HepG2 (cell line): Measurements from ENCODE around the gene LAMB2. TPM values are rescaled to one million over a fixed set of nuclear protein-coding genes. Genes with fewer than 3 reads are reported as not detected.

Experiments
- ATAD3A ChIP-seq: sonication (generic); formaldehyde crosslinking; IDR thresholded peaks from 2 replicates; pipeline ENCODE4 v1.4.0; 2020; ENCODE audit warnings: missing genetic modification reagents
- CBX2 ChIP-seq, 2 experiments: fragments of 200-600 bp in 1 of 2; sonication (generic); formaldehyde crosslinking in 1 of 2; IDR thresholded peaks; 2 replicates each; pipeline versions ENCODE4 v1.7.0 to v1.8.1; 2018 to 2022; ENCODE audit warnings: low read depth in 2 of 2, low read length in 1 of 2, mild to moderate bottlenecking in 1 of 2, missing genetic modification reagents in 1 of 2
- ELF1 ChIP-seq: sonication (generic); formaldehyde crosslinking; IDR thresholded peaks from 2 replicates; pipeline ENCODE4 v1.4.0; 2020; ENCODE audit warnings: missing genetic modification reagents
- HNRNPUL1 ChIP-seq: fragments of 200-400 bp; formaldehyde crosslinking; IDR thresholded peaks from 2 replicates; pipeline ENCODE4 v1.6.1; 2017; ENCODE audit warnings: low read depth, mild to moderate bottlenecking, low read length, moderate library complexity
- IKZF4 ChIP-seq: sonication (generic); formaldehyde crosslinking; IDR thresholded peaks from 2 replicates; pipeline ENCODE4 v1.5.1; 2020; ENCODE audit warnings: borderline replicate concordance, mild to moderate bottlenecking, low read depth, missing genetic modification reagents; ENCODE audit errors: not compliant biosample characterization
- KAT2B ChIP-seq: fragments of 150-350 bp; IDR thresholded peaks from 2 replicates; pipeline ENCODE4 v1.6.1; 2014; ENCODE audit warnings: low read depth, low read length, borderline replicate concordance
- KDM3A ChIP-seq: IDR thresholded peaks from 2 replicates; pipeline ENCODE4 v1.6.1; 2018; ENCODE audit warnings: low read depth, missing compliant biosample characterization
- KMT2B ChIP-seq: IDR thresholded peaks from 2 replicates; pipeline ENCODE4 v1.6.1; 2016; ENCODE audit warnings: missing genetic modification reagents, missing compliant biosample characterization
- MXD4 ChIP-seq: IDR thresholded peaks from 2 replicates; pipeline ENCODE4 v1.6.1; 2016; ENCODE audit warnings: mild to moderate bottlenecking, missing biosample characterization, missing genetic modification reagents
- PLRG1 ChIP-seq: fragments of 450-650 bp; conservative IDR thresholded peaks from 2 replicates; pipeline ENCODE4 v1.6.1; 2016
- POLR2AphosphoS2 ChIP-seq: IDR thresholded peaks from 2 replicates; pipeline ENCODE4 v1.6.1; 2011; ENCODE audit warnings: low read depth, low read length, improper control_type of control experiment
- RBM39 ChIP-seq: fragments of 200-400 bp; formaldehyde crosslinking; IDR thresholded peaks from one replicate; pipeline ENCODE4 v1.6.1; 2018; ENCODE audit warnings: antibody characterized with exemption, mild to moderate bottlenecking, low read depth, low read length; ENCODE audit not compliant: poor library complexity, severe bottlenecking
- RXRA ChIP-seq: sonication (generic); formaldehyde crosslinking; IDR thresholded peaks from 2 replicates; pipeline ENCODE4 v1.5.1; 2020; ENCODE audit warnings: missing genetic modification reagents
- SALL2 ChIP-seq: sonication (generic); formaldehyde crosslinking; IDR thresholded peaks from 2 replicates; pipeline ENCODE4 v1.8.1; 2023; ENCODE audit warnings: mild to moderate bottlenecking, missing genetic modification reagents, inconsistent platforms
- TOPORS ChIP-seq: sonication (generic); formaldehyde crosslinking; IDR thresholded peaks from 2 replicates; pipeline ENCODE4 v1.8.0; 2023; ENCODE audit warnings: mild to moderate bottlenecking, missing genetic modification reagents
- ZBTB8A ChIP-seq: sonication (generic); formaldehyde crosslinking; IDR thresholded peaks from 2 replicates; pipeline ENCODE4 v1.4.0; 2020; ENCODE audit warnings: mild to moderate bottlenecking, low read depth, missing genetic modification reagents, borderline replicate concordance
- ZFP62 ChIP-seq: sonication (generic); formaldehyde crosslinking; IDR thresholded peaks from 2 replicates; pipeline ENCODE4 v1.4.0; 2020; ENCODE audit warnings: missing genetic modification reagents
- ZNF101 ChIP-seq: sonication (generic); formaldehyde crosslinking; IDR thresholded peaks from 2 replicates; pipeline ENCODE4 v1.4.0; 2020; ENCODE audit warnings: mild to moderate bottlenecking, low read depth, missing genetic modification reagents, borderline replicate concordance
- ZNF547 ChIP-seq: sonication (generic); formaldehyde crosslinking; IDR thresholded peaks from 2 replicates; pipeline ENCODE4 v1.5.1; 2020; ENCODE audit warnings: mild to moderate bottlenecking, missing genetic modification reagents
- ZNF652 ChIP-seq: IDR thresholded peaks from 2 replicates; pipeline ENCODE4 v1.6.1; 2016; ENCODE audit warnings: low read depth, borderline replicate concordance
- ZNF772 ChIP-seq: sonication (generic); formaldehyde crosslinking; IDR thresholded peaks from 2 replicates; pipeline ENCODE4 v1.5.0; 2020; ENCODE audit warnings: mild to moderate bottlenecking, missing genetic modification reagents
- ZNF776 ChIP-seq: sonication (generic); formaldehyde crosslinking; IDR thresholded peaks from 2 replicates; pipeline ENCODE4 v1.4.0; 2020; ENCODE audit warnings: mild to moderate bottlenecking, missing genetic modification reagents
- polyA plus RNA-seq, 8 experiments: library from polyadenylated mRNA; depleted of rRNA in 3 of 8; stranded (reverse) in 7 of 8; unstranded in 1 of 8; fragments of >200 nt; fragmentation: Illumina TruSeq in 4 of 8; extraction: Trizol in 4 of 8; gene quantifications; 2 replicates each; pipeline versions ENCODE4 v1.2.1 to v1.2.3, GENCODE V29; 2011 to 2016; ENCODE audit warnings: low read depth in 4 of 8, missing spikeins in 1 of 8, mixed read lengths in 1 of 8; ENCODE audit not compliant: insufficient read depth in 1 of 8
- total RNA-seq, 5 experiments: library from RNA; depleted of rRNA; stranded (reverse); fragments of >200 nt; fragmentation: Illumina TruSeq; extraction: Trizol; gene quantifications; 2 replicates each; pipeline ENCODE4 v1.2.3, GENCODE V29; 2016; ENCODE audit warnings: low read depth in 1 of 5
- TF ChIP-seq, protein P1 (sequence below): sonication (generic); formaldehyde crosslinking; IDR thresholded peaks from 2 replicates; pipeline ENCODE4 v1.8.1; 2023; ENCODE audit warnings: missing genetic modification reagents, mild to moderate bottlenecking, borderline replicate concordance
- TF ChIP-seq, protein P2 (sequence below): sonication (generic); formaldehyde crosslinking; IDR thresholded peaks from 2 replicates; pipeline ENCODE4 v1.8.0; 2022; ENCODE audit warnings: missing genetic modification reagents, low read depth, mild to moderate bottlenecking, borderline replicate concordance
- TF ChIP-seq, protein P3 (sequence below): sonication (generic); formaldehyde crosslinking; IDR thresholded peaks from 2 replicates; pipeline ENCODE4 v1.5.1; 2020; ENCODE audit warnings: missing genetic modification reagents, mild to moderate bottlenecking, borderline replicate concordance
- TF ChIP-seq, protein P4 (sequence below): sonication (generic); formaldehyde crosslinking; IDR thresholded peaks from 2 replicates; pipeline ENCODE4 v1.4.0; 2020; ENCODE audit warnings: missing genetic modification reagents

The LAMB2 gene
- total and polyA plus RNA-seq, 2 of the 13 experiments (the other 11 are each of a cell fraction or from before 2014, with no cell fraction given): 208 to 443 TPM

DNA sequence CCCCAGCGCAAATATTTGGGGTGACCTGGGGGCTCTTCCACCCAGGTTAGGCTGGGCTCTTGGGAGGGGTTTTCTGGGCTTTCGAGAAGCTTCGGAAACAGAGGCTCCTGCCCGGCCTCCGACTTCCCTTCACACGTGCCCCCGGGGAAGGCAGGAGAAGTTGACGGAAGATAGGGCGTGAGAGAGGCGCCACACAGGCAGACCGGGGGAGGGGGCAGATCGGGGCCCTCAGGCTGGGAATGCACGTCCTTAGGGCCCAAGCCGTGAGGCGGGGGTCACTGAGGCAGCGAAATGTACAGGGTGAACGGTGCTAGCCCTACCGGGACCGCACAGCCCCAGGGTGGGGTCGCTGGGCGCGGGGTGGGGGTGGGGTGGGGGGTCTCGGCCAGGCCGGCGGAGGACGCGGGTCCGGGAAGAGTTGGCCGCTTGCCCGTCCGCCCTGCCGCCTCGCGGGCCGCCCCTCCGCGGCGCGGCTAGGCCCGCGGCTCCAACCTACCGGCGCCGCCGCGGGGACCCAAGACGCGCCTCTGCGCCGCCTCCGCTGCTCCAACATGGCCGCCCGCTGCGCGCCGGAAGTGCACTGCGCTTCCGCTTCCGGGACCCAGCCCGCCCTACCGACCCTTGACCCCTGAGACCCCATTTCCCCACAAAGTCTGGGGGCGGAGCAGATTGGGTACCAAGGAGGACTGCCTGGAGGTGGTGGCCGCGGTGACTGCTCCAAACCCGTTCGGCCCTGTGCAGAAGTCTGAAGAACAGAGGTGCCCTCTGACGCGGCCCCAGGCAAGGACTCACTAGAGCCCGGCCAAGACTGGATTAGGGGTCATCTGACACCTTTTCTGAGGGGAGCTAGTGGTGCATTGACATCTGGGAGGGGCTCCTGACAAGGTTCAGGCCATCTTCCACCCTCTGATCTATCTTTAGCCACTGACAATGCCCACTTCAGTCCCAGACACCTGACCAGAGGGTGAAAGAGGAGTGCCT is 33.2 kb upstream of the LAMB2 start, which contains the start of gene CCDC71 (continued):
- TF ChIP-seq POLR2AphosphoS2: no peak
- TF ChIP-seq, protein P1, sequence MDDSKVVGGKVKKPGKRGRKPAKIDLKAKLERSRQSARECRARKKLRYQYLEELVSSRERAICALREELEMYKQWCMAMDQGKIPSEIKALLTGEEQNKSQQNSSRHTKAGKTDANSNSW: no peak
- TF ChIP-seq RXRA: peak; percentile 64
- no peak for TF ChIP-seq ATAD3A (CRISPR knock-in tag)
- no peak for TF ChIP-seq HNRNPUL1
- TF ChIP-seq KMT2B (CRISPR knock-in tag): peak; percentile 73
- TF ChIP-seq ZFP62 (CRISPR knock-in tag): no peak
- peak; percentile 92 for TF ChIP-seq ELF1
- no peak for TF ChIP-seq ZBTB8A (CRISPR knock-in tag)
- TF ChIP-seq ZNF772 (CRISPR knock-in tag): 0 out of 2 replicates have a peak, but pooled peaks have one; percentile 44
- TF ChIP-seq IKZF4 (CRISPR knock-in tag): no peak
- 0 out of 2 replicates have a peak, but pooled peaks have one; percentile 25 for TF ChIP-seq ZNF547 (CRISPR knock-in tag)
- 0 out of 2 replicates have a peak, but pooled peaks have one; percentile 21 for TF ChIP-seq MXD4 (CRISPR knock-in tag)
- no peak for TF ChIP-seq CBX2 (IDR thresholded peaks at IDR 0.05; ENCODE audit: low read depth, low read length)
- TF ChIP-seq CBX2 (CRISPR knock-in tag; IDR thresholded peaks at IDR 0.05; ENCODE audit: low read depth): no peak
- no peak for TF ChIP-seq KDM3A (CRISPR knock-in tag)
- TF ChIP-seq KAT2B: no peak
- no peak for TF ChIP-seq ZNF101 (CRISPR knock-in tag)
- TF ChIP-seq, protein P2, sequence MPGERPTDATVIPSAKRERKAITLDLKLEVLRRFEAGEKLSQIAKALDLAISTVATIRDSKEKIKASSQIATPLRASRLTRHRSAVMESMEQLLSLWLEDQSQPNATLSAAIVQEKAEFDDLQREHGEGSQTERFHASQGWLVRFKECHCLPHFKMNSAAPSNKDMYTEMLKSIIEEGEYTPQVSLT (CRISPR knock-in tag): no peak
- TF ChIP-seq, protein P3, sequence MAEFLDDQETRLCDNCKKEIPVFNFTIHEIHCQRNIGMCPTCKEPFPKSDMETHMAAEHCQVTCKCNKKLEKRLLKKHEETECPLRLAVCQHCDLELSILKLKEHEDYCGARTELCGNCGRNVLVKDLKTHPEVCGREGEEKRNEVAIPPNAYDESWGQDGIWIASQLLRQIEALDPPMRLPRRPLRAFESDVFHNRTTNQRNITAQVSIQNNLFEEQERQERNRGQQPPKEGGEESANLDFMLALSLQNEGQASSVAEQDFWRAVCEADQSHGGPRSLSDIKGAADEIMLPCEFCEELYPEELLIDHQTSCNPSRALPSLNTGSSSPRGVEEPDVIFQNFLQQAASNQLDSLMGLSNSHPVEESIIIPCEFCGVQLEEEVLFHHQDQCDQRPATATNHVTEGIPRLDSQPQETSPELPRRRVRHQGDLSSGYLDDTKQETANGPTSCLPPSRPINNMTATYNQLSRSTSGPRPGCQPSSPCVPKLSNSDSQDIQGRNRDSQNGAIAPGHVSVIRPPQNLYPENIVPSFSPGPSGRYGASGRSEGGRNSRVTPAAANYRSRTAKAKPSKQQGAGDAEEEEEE (CRISPR knock-in tag): no peak
- no peak for TF ChIP-seq PLRG1
- TF ChIP-seq ZNF776: no peak
- no peak for TF ChIP-seq TOPORS (CRISPR knock-in tag)
- TF ChIP-seq, protein P4, sequence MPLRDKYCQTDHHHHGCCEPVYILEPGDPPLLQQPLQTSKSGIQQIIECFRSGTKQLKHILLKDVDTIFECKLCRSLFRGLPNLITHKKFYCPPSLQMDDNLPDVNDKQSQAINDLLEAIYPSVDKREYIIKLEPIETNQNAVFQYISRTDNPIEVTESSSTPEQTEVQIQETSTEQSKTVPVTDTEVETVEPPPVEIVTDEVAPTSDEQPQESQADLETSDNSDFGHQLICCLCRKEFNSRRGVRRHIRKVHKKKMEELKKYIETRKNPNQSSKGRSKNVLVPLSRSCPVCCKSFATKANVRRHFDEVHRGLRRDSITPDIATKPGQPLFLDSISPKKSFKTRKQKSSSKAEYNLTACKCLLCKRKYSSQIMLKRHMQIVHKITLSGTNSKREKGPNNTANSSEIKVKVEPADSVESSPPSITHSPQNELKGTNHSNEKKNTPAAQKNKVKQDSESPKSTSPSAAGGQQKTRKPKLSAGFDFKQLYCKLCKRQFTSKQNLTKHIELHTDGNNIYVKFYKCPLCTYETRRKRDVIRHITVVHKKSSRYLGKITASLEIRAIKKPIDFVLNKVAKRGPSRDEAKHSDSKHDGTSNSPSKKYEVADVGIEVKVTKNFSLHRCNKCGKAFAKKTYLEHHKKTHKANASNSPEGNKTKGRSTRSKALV (CRISPR knock-in tag): no peak
- TF ChIP-seq ZNF652 (CRISPR knock-in tag): no peak
- no peak; the same call in 1 of the 2 replicates for TF ChIP-seq SALL2 (CRISPR knock-in tag)
- TF ChIP-seq RBM39: no peak
